ENCODE results near the gene ZNF423. TPM values are rescaled to one million over a fixed set of nuclear protein-coding genes. Genes with fewer than 3 reads are reported as not detected.

Gene ZNF423
- total and polyA plus RNA-seq, 7 donors = 0.69 to 19.7 (median 3.6) TPM

DNA sequence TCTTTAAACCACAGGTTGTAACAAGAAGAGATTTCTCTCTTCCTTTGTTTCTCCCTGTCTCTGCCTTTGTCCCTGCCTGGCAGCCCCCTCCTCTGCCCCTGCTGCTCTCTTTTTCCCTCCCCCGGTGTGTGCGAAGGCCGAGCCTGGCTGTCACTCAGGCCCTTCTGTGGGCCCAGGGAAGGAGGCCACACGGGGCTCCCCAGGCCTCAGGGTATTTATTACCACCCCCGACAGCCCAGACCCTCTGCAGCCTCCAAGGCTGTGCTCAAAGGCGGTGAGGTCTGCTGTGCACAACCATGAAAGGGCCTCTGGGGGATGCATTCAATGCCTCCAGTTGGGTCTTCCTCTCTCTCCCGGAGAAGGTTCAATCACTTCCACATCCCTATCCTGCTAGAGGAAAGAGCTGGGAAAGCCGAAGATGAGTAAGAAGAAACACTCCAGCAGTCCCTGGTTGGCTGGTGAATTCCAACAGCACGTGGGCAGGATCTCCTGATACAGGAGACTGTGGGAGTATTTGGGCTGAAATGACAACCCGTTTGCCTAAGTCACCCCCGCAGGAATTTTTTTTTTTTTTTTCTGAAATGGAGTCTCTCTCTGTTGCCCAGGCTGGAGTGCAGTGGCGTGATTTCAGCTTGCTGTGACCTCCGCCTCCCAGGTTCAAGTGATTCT lies 34.2 kb downstream of the ZNF423 start:
- Histone ChIP-seq H3K4me3 (no peak overlapping the region), H3K27me3 (no peaks in the 10 kb centered on the region), H3K36me3 (no peaks in the 10 kb centered on the region), H3K4me1 (no peaks in the 10 kb centered on the region), H3K9me3 (no peaks in the 10 kb centered on the region), H3K27ac (no peak overlapping the region)
- no peak for DNase-seq
- intact Hi-C loops (cut with DNase I) = no loop called here
- TF ChIP-seq POLR2AphosphoS5 (IDR thresholded peaks at IDR 0.05) = no peak
- no peak for TF ChIP-seq POLR2A (IDR thresholded peaks at IDR 0.05)
- WGBS, 2 donors = 85 to 94% methylated on average over 13 of the region's 13 CpGs

GRCh38 chr16:49821156-49821555 lies 34.8 kb downstream of the ZNF423 start:
- no peak overlapping the region for H3K27ac ChIP-seq
- no peak for TF ChIP-seq POLR2AphosphoS5 (IDR thresholded peaks at IDR 0.05)
- TF ChIP-seq, protein P1, sequence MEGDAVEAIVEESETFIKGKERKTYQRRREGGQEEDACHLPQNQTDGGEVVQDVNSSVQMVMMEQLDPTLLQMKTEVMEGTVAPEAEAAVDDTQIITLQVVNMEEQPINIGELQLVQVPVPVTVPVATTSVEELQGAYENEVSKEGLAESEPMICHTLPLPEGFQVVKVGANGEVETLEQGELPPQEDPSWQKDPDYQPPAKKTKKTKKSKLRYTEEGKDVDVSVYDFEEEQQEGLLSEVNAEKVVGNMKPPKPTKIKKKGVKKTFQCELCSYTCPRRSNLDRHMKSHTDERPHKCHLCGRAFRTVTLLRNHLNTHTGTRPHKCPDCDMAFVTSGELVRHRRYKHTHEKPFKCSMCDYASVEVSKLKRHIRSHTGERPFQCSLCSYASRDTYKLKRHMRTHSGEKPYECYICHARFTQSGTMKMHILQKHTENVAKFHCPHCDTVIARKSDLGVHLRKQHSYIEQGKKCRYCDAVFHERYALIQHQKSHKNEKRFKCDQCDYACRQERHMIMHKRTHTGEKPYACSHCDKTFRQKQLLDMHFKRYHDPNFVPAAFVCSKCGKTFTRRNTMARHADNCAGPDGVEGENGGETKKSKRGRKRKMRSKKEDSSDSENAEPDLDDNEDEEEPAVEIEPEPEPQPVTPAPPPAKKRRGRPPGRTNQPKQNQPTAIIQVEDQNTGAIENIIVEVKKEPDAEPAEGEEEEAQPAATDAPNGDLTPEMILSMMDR (IDR thresholded peaks at IDR 0.05) = no peak
- TF ChIP-seq POLR2A (IDR thresholded peaks at IDR 0.05) = no peak
- TF ChIP-seq EP300 (IDR thresholded peaks at IDR 0.05) = no peak
- H3K4me3 ChIP-seq = no peak overlapping the region
- no peaks in the 10 kb centered on the region for H3K4me1 ChIP-seq
- no peaks in the 10 kb centered on the region for H3K27me3 ChIP-seq
- intact Hi-C loops (cut with DNase I) = no loop called here
- no peaks in the 10 kb centered on the region for H3K36me3 ChIP-seq
- no peak for DNase-seq
- 86 to 93% methylated on average over 9 of the region's 9 CpGs for whole genome bisulfite sequencing, 2 donors
- H3K9me3 ChIP-seq = no peaks in the 10 kb centered on the region

DNA sequence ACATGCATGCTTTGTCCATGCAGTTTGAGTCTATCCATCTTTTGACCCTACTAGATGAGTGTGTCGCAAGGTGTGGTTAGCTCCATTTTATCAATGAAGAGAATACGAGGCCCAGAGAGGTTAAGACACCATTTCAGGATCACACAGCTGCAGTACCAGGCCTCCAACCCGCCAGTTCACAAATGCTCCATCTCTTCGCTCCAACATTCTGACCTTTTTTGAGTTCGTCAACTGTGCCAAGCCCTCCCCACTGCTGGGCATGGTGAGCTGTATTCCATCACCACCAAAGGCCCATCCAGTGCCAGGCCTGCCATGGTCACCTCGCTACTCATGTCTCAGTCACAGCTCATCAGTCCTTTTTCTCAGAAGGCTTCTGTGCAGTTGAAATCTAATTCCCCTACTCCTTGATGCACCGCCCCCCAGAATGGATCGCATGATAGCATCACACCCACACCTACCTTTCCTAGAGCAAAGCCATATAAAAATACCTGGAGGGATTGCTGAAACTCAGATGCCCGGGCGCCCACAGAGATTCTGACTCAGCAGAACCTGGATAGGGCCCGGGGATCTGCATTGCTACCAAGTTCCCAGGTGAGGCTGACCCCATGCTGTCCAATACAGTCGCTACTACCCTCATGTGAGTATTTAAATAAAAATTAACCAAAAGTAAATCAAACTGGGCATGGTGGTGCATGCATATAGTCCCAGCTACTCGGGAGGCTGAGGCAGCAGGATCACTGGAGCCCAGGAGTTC lies 38.0 kb downstream of the ZNF423 start:
- no peaks in the 10 kb centered on the region for H3K9me3 ChIP-seq
- H3K27ac ChIP-seq = no peak overlapping the region
- 91 to 94% methylated on average over 13 of the region's 13 CpGs for WGBS, 2 donors
- TF ChIP-seq EP300 (IDR thresholded peaks at IDR 0.05) (no peak), POLR2AphosphoS5 (IDR thresholded peaks at IDR 0.05) (no peak), POLR2A (IDR thresholded peaks at IDR 0.05) (no peak)
- TF ChIP-seq, protein P1 (IDR thresholded peaks at IDR 0.05) = no peak
- intact Hi-C loops (cut with DNase I) = no loop called here
- H3K4me3 ChIP-seq = no peak overlapping the region
- DNase-seq = no peak
- no peaks in the 10 kb centered on the region for H3K4me1 ChIP-seq
- H3K27me3 ChIP-seq = no peaks in the 10 kb centered on the region
- no peaks in the 10 kb centered on the region for H3K36me3 ChIP-seq

- H3K9me3 ChIP-seq = no peaks in the 10 kb centered on the region
- WGBS, 2 donors = 84 to 87% methylated on average over 8 of the region's 8 CpGs
- peaks cover 0 to 4% (median 3%) of the 10 kb centered on the region in 4 donors for H3K4me1 ChIP-seq
- H3K27me3 ChIP-seq = no peaks in the 10 kb centered on the region
- no peak overlapping the region for H3K4me3 ChIP-seq
- TF ChIP-seq, protein P1 (IDR thresholded peaks at IDR 0.05) = no peak
- TF ChIP-seq POLR2AphosphoS5 (IDR thresholded peaks at IDR 0.05) (no peak), EP300 (IDR thresholded peaks at IDR 0.05) (no peak)
- DNase-seq = no peak
- no peaks in the 10 kb centered on the region for H3K36me3 ChIP-seq
- no peak overlapping the region for H3K27ac ChIP-seq
- intact Hi-C loops (cut with DNase I) = no loop called here
These were observed 39.0 kb downstream of the ZNF423 start for GRCh38 chr16:49816875-49817274.

- intact Hi-C loops (cut with DNase I) = no loop called here
- 79 to 80% methylated on average over 13 of the region's 13 CpGs for WGBS, 2 donors
- H3K4me3 ChIP-seq = no peak overlapping the region
These were observed 44.1 kb downstream of the ZNF423 start for GRCh38 chr16:49811644-49812334.

More at GRCh38 chr16:49811644-49812334, 44.1 kb downstream of the ZNF423 start:
- Histone ChIP-seq H3K27ac (peak overlapping the region in 1 of 4 donors; percentile 25), H3K4me1 (peaks cover 0 to 11% (median 9%) of the 10 kb centered on the region in 4 donors), H3K9me3 (no peaks in the 10 kb centered on the region), H3K36me3 (no peaks in the 10 kb centered on the region), H3K27me3 (no peaks in the 10 kb centered on the region)
- TF ChIP-seq POLR2AphosphoS5 (IDR thresholded peaks at IDR 0.05) (no peak), EP300 (IDR thresholded peaks at IDR 0.05) (no peak), POLR2A (IDR thresholded peaks at IDR 0.05) (no peak)
- TF ChIP-seq, protein P1 (IDR thresholded peaks at IDR 0.05) = no peak
- no peak for DNase-seq
